HCT116 (cell line): ENCODE measurements around the gene ZMYM1. TPM values are rescaled to one million over a fixed set of nuclear protein-coding genes. Genes with fewer than 3 reads are reported as not detected.

Experiments used
- ATAC-seq: fragments of 200-7000 bp; cut with Tn5 transposase; 2 replicates; pipeline ENCODE4 v1.9.1; 2020; ENCODE audit warnings: mild to moderate bottlenecking, moderate library complexity
- BruUV-seq: library from RNA; stranded (reverse); fragments of 400-500 nt; replicated peaks from 2 replicates; lab custom pipeline; 2021; lab: Mats Ljungman, UMichigan
- CTCF ChIA-PET: fragments of 300-600 bp; sonication (Branson Sonifier 250); formaldehyde crosslinking; loops from one replicate; lab custom pipeline; 2021; ENCODE audit warnings: antibody characterized with exemption; lab: Charles Lee
- POLR2A ChIA-PET: fragments of 300-600, 350-600 bp; sonication (Branson Sonifier 250); formaldehyde crosslinking; loops from one replicate; lab custom pipeline; 2021; ENCODE audit warnings: antibody characterized with exemption; lab: Charles Lee
- RAD21 ChIA-PET, 2 experiments: fragments of 300-600 bp; sonication (Branson Sonifier 250); formaldehyde crosslinking; loops; one replicate each; lab custom pipeline; 2023; ENCODE audit warnings: low total read pairs in 2 of 2; ENCODE audit not compliant: uncharacterized antibody in 2 of 2, unreplicated experiment in 2 of 2, low non-redundant PET in 1 of 2; lab: Charles Lee
- DNase-seq: peaks from one replicate; pipeline ENCODE4 v3.0.0-alpha.2; 2010; ENCODE audit warnings: low read depth, low spot score
- H2AFZ ChIP-seq: fragments of 200-600 bp; shearing (Covaris generic), sonication (generic); 2 replicates; pipeline ENCODE4 v1.6.1; 2017; ENCODE audit warnings: low read depth, mixed run types, mixed read lengths, antibody characterized with exemption, low read length; ENCODE audit not compliant: poor library complexity, severe bottlenecking
- H3K27ac ChIP-seq: 2 replicates; pipeline ENCODE4 v1.5.1; 2012; ENCODE audit warnings: low read depth, low read length
- H3K27me3 ChIP-seq: fragments of 200-600 bp; sonication (generic); 2 replicates; pipeline ENCODE4 v1.6.1; 2016; ENCODE audit warnings: mixed run types, low read length, mixed read lengths; ENCODE audit not compliant: insufficient read depth
- H3K36me3 ChIP-seq, 2 experiments: fragments of 200-500 bp in 1 of 2; fragments of 200-600 bp in 1 of 2; sonication (Bioruptor generic) in 1 of 2; sonication (generic) in 1 of 2; 2 replicates each; pipeline versions ENCODE4 v1.5.1 to v1.6.1; 2014 to 2016; ENCODE audit warnings: low read length in 2 of 2, inconsistent platforms in 1 of 2, mixed read lengths in 1 of 2, mixed run types in 1 of 2; ENCODE audit not compliant: insufficient read depth in 2 of 2, control insufficient read depth in 1 of 2
- H3K4me1 ChIP-seq, 2 experiments: fragments of 200-600 bp in 1 of 2; sonication (generic) in 1 of 2; 2 replicates each; pipeline versions ENCODE4 v1.5.1 to v1.6.1; 2012 to 2017; ENCODE audit warnings: low read length in 2 of 2, inconsistent platforms in 1 of 2, mild to moderate bottlenecking in 1 of 2, mixed read lengths in 1 of 2, mixed run types in 1 of 2, moderate library complexity in 1 of 2; ENCODE audit not compliant: insufficient read depth in 2 of 2, control insufficient read depth in 1 of 2
- H3K4me2 ChIP-seq: fragments of 200-600 bp; sonication (generic); 2 replicates; pipeline ENCODE4 v1.6.1; 2017; ENCODE audit warnings: mixed run types, low read length, mixed read lengths
- H3K4me3 ChIP-seq, 2 experiments: fragments of 200-600 bp in 1 of 2; sonication (generic) in 1 of 2; replicated peaks in 1 of 2; 2 replicates each; pipeline ENCODE4 v1.5.1; 2011 to 2016; ENCODE audit warnings: low read length in 2 of 2, control low read depth in 1 of 2, low read depth in 1 of 2, mild to moderate bottlenecking in 1 of 2, mixed read lengths in 1 of 2, mixed run types in 1 of 2
- H3K79me2 ChIP-seq: fragments of 200-600 bp; sonication (generic); 2 replicates; pipeline ENCODE4 v1.6.1; 2017; ENCODE audit warnings: mild to moderate bottlenecking, mixed run types, low read length, moderate library complexity, mixed read lengths; ENCODE audit not compliant: insufficient read depth
- H3K9ac ChIP-seq: fragments of 200-600 bp; sonication (generic); 2 replicates; pipeline ENCODE4 v1.6.1; 2016; ENCODE audit warnings: low read length, mixed read lengths
- H3K9me2 ChIP-seq: fragments of 200-600 bp; sonication (generic), shearing (Covaris generic); 2 replicates; pipeline ENCODE4 v1.6.1; 2017; ENCODE audit warnings: mixed run types, mild to moderate bottlenecking, moderate library complexity; ENCODE audit not compliant: insufficient read depth
- H3K9me3 ChIP-seq, 2 experiments: fragments of 200-500 bp in 1 of 2; fragments of 200-600 bp in 1 of 2; sonication (Bioruptor generic) in 1 of 2; sonication (generic) in 1 of 2; 2 replicates each; pipeline ENCODE4 v1.6.1; 2014 to 2017; ENCODE audit warnings: low read length in 2 of 2, mixed read lengths in 2 of 2, inconsistent platforms in 1 of 2, low read depth in 1 of 2, mild to moderate bottlenecking in 1 of 2, mixed run types in 1 of 2, moderate library complexity in 1 of 2; ENCODE audit not compliant: control insufficient read depth in 1 of 2, insufficient read depth in 1 of 2
- H4K20me1 ChIP-seq: fragments of 200-600 bp; sonication (generic), shearing (Covaris generic); 2 replicates; pipeline ENCODE4 v1.6.1; 2017; ENCODE audit warnings: mixed run types, mild to moderate bottlenecking, moderate library complexity; ENCODE audit not compliant: insufficient read depth
- CBX3 ChIP-seq: IDR thresholded peaks from 2 replicates; pipeline ENCODE4 v1.6.1; 2012; ENCODE audit warnings: low read depth
- CEBPB ChIP-seq: IDR thresholded peaks from 2 replicates; pipeline ENCODE4 v1.6.1; 2012; ENCODE audit warnings: low read depth
- FOSL1 ChIP-seq: IDR thresholded peaks from 2 replicates; pipeline ENCODE4 v1.6.1; 2012; ENCODE audit warnings: low read depth
- SRF ChIP-seq: IDR thresholded peaks from 2 replicates; pipeline ENCODE4 v1.6.1; 2012; ENCODE audit warnings: low read depth
- intact Hi-C: fragments of 100-400 bp; cut with micrococcal nuclease; formaldehyde crosslinking; loops from 2 replicates; pipeline ENCODE4 v1.10.0; 2022
- total RNA-seq: library from RNA; stranded (reverse); gene quantifications from one replicate; pipeline ENCODE4 v1.2.1, GENCODE V29; 2021; ENCODE audit not compliant: unreplicated experiment

ZMYM1 gene
- total RNA-seq, 1 experiment from 2014 or later: 37.6 TPM

DNA sequence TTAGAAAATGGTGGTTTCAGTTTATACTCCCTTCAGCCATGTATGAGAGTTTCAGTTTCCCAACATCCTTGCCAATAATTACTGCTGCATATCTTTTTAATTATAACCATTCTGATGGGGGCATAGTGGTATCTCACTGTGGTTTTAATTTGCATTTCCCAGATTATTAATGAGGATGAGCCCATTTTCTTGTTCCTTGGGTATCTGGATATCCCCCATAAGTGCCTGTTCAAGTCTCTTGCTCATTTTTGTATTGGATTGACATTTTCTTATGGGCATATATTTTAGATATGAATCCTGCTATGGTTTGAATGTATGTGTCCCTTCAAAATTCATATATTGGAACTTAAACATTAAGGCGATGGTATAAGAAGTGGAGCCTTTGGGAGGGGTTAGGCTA lies 45.8 kb upstream of the ZMYM1 start:
- Histone ChIP-seq H3K9me3 (peaks cover 0 to 3% of the 10 kb centered on the region in 2 experiments; a peak in 1 of 4 replicates), H3K79me2 (peaks cover 3% of the 10 kb centered on the region), H3K4me3 (no peak overlapping the region), H3K27me3 (no peaks in the 10 kb centered on the region), H3K27ac (no peak overlapping the region), H3K9me2 (no peaks in the 10 kb centered on the region), H3K4me2 (no peak overlapping the region), H3K4me1 (peaks cover 3 to 17% of the 10 kb centered on the region in 2 experiments; a peak in 3 of 4 replicates), H4K20me1 (no peaks in the 10 kb centered on the region), H2AFZ (no peak overlapping the region), H3K36me3 (no peaks in the 10 kb centered on the region), H3K9ac (no peak overlapping the region)
- RAD21 ChIA-PET: no interaction called here
- intact Hi-C loops: no loop called here
- no TSS peak for BruUV-seq
- DNase-seq: no peak
- ATAC-seq: no peak
- no peak for TF ChIP-seq SRF
- TF ChIP-seq CBX3: 0 out of 2 replicates have a peak, but pooled peaks have one; percentile 35
- POLR2A ChIA-PET: no interaction called here
- CTCF ChIA-PET: no interaction called here

DNA sequence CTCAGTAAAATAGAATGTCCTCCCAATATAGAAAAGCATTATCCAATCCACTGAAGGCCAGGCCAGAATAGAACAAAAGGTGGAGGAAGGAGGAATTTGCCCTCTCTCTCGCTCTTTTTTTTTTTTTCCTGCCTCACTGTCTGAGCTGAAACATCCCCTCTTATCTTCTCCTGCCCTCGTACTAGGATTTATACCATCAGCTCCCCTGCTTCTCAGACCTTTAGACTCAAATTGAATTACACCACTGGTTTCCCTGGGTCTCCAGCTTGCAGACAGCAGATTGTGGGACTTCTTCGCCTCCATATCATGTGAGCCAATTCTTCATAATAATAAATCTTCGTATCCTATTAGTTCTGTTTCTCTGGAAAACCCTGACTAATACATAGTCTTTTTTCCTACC lies 42.6 kb upstream of the ZMYM1 start:
- ATAC-seq: no peak
- CTCF ChIA-PET: no interaction called here
- H3K36me3 ChIP-seq: no peaks in the 10 kb centered on the region
- no TSS peak for BruUV-seq
- no peak for TF ChIP-seq FOSL1
- no peak for TF ChIP-seq CEBPB
- TF ChIP-seq, all 23 proteins: peak for 0
- H3K9me3 ChIP-seq: peaks cover 0 to 3% of the 10 kb centered on the region in 2 experiments; a peak in 1 of 4 replicates
- H4K20me1 ChIP-seq: no peaks in the 10 kb centered on the region
- no peaks in the 10 kb centered on the region for H3K9me2 ChIP-seq
- H3K79me2 ChIP-seq: no peaks in the 10 kb centered on the region
- POLR2A ChIA-PET: no interaction called here
- H3K27me3 ChIP-seq: no peaks in the 10 kb centered on the region
- no peak overlapping the region for H3K27ac ChIP-seq
- peaks cover 0 to 7% of the 10 kb centered on the region in 2 experiments; a peak in 2 of 4 replicates for H3K4me1 ChIP-seq
- H3K9ac ChIP-seq: no peak overlapping the region
- RAD21 ChIA-PET: no interaction called here
- intact Hi-C loops: no loop called here
- H2AFZ ChIP-seq: no peak overlapping the region
- no peak overlapping the region for H3K4me3 ChIP-seq
- no peak for DNase-seq
- no peak overlapping the region for H3K4me2 ChIP-seq
